CD4-positive, alpha-beta T cell treated with Interleukin-15 for 4 hours (primary cell): ENCODE results near the gene WDFY4.

Experiments used
- DNase-seq: peaks from one replicate; pipeline ENCODE4 v3.0.0-alpha.2; 2020; ENCODE audit warnings: low spot score

The WDFY4 gene

GRCh38 chr10:48748573-48748972 is 63.9 kb downstream of the WDFY4 start:
- DNase-seq: no peak

- no peak for DNase-seq
These were observed 64.6 kb downstream of the WDFY4 start for GRCh38 chr10:48749254-48749787.

GRCh38 chr10:48750019-48750418 is 65.3 kb downstream of the WDFY4 start:
- no peak for DNase-seq

GRCh38 chr10:48750991-48751390 is 66.3 kb downstream of the WDFY4 start:
- DNase-seq: no peak

- no peak for DNase-seq
These were observed 67.1 kb downstream of the WDFY4 start for GRCh38 chr10:48751730-48752129.

- DNase-seq: no peak
These were observed 73.7 kb downstream of the WDFY4 start for GRCh38 chr10:48758411-48758810.

GRCh38 chr10:48759113-48759901 is 74.6 kb downstream of the WDFY4 start:
- DNase-seq: no peak

GRCh38 chr10:48760983-48761382 is 76.3 kb downstream of the WDFY4 start:
- DNase-seq: no peak

GRCh38 chr10:48762064-48763042 is 77.7 kb downstream of the WDFY4 start:
- DNase-seq: no peak

GRCh38 chr10:48763403-48763965 is 78.8 kb downstream of the WDFY4 start:
- DNase-seq: no peak

GRCh38 chr10:48764486-48764885 is 79.8 kb downstream of the WDFY4 start:
- no peak for DNase-seq

- no peak for DNase-seq
These were observed 80.4 kb downstream of the WDFY4 start for GRCh38 chr10:48765039-48765438.

- DNase-seq: no peak
These were observed 80.9 kb downstream of the WDFY4 start for GRCh38 chr10:48765527-48765926.

GRCh38 chr10:48767373-48768143 is 82.9 kb downstream of the WDFY4 start:
- DNase-seq: no peak

- DNase-seq: no peak
These were observed 83.6 kb downstream of the WDFY4 start for GRCh38 chr10:48768144-48768766.

- no peak for DNase-seq
These were observed 84.3 kb downstream of the WDFY4 start for GRCh38 chr10:48768926-48769325.

GRCh38 chr10:48769706-48770435 is 85.2 kb downstream of the WDFY4 start:
- DNase-seq: no peak

- DNase-seq: no peak
These were observed 86.0 kb downstream of the WDFY4 start for GRCh38 chr10:48770561-48771089.

GRCh38 chr10:48771234-48771633 is 86.6 kb downstream of the WDFY4 start:
- DNase-seq: no peak

GRCh38 chr10:48772059-48772458 is 87.4 kb downstream of the WDFY4 start:
- DNase-seq: no peak
